Epithelial cell of esophagus (primary cell): ENCODE data around the gene NUDT22.

Experiments used
- DNase-seq: peaks from one replicate; pipeline ENCODE4 v3.0.0; 2010; ENCODE audit warnings: low read depth
- H3K4me3 ChIP-seq: 2 replicates; pipeline ENCODE4 v1.5.1; 2011; ENCODE audit warnings: mild to moderate bottlenecking, low read length, control low read depth
- TF ChIP-seq, protein P1 (sequence below): IDR thresholded peaks from 2 replicates; pipeline ENCODE4 v1.5.1; 2011; ENCODE audit warnings: low read depth, mild to moderate bottlenecking, low read length, control low read depth, inconsistent platforms; ENCODE audit not compliant: insufficient read depth; ENCODE audit errors: missing control alignments

Gene NUDT22

GRCh38 chr11:64206457-64207255 lies 19.4 kb upstream of the NUDT22 start, which contains the start of gene FERMT3:
FERMT3 (plus strand) TSS chr11:64206721; CDS start chr11:64207365, 644 bp downstream.
- DNase-seq: no peak
- no peak within 1 kb of the TSS for H3K4me3 ChIP-seq
- TF ChIP-seq, protein P1, sequence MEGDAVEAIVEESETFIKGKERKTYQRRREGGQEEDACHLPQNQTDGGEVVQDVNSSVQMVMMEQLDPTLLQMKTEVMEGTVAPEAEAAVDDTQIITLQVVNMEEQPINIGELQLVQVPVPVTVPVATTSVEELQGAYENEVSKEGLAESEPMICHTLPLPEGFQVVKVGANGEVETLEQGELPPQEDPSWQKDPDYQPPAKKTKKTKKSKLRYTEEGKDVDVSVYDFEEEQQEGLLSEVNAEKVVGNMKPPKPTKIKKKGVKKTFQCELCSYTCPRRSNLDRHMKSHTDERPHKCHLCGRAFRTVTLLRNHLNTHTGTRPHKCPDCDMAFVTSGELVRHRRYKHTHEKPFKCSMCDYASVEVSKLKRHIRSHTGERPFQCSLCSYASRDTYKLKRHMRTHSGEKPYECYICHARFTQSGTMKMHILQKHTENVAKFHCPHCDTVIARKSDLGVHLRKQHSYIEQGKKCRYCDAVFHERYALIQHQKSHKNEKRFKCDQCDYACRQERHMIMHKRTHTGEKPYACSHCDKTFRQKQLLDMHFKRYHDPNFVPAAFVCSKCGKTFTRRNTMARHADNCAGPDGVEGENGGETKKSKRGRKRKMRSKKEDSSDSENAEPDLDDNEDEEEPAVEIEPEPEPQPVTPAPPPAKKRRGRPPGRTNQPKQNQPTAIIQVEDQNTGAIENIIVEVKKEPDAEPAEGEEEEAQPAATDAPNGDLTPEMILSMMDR: no peak

DNA sequence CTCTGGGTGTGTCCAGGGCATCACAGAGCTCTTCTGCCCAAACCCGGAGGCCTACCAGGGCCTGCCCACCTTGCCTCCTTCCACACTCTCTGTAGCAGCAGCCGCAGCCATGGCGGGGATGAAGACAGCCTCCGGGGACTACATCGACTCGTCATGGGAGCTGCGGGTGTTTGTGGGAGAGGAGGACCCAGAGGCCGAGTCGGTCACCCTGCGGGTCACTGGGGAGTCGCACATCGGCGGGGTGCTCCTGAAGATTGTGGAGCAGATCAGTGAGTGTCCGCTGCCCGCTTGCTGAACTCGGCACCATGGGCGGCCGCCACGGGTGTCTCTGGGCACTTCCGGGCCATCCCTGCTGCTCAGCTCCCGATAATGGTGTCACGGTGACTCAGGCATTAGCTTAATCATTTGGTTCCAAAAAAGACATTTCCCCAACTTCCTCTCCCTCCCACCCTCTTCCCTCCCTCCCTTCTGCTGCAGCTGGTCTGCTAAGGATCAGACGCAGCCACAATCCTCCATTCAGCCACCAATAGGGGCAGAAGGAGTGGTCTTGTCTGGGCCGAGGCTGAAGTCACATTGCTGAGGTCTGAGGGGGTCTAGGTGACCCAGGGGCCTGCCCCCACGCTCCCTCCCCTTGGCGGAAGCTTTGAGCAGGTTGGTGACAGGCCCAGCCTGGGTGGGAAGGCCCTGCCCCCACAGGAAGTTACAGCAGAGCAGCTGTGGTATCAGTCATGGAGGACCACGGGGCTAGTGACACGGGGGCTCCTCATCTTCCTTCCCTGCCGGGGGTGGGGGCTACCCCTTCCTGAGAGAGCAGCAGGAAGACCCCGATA lies 18.6 kb upstream of the NUDT22 start:
- TF ChIP-seq, protein P1: no peak
- DNase-seq: no peak
- H3K4me3 ChIP-seq: no peak overlapping the region

DNA sequence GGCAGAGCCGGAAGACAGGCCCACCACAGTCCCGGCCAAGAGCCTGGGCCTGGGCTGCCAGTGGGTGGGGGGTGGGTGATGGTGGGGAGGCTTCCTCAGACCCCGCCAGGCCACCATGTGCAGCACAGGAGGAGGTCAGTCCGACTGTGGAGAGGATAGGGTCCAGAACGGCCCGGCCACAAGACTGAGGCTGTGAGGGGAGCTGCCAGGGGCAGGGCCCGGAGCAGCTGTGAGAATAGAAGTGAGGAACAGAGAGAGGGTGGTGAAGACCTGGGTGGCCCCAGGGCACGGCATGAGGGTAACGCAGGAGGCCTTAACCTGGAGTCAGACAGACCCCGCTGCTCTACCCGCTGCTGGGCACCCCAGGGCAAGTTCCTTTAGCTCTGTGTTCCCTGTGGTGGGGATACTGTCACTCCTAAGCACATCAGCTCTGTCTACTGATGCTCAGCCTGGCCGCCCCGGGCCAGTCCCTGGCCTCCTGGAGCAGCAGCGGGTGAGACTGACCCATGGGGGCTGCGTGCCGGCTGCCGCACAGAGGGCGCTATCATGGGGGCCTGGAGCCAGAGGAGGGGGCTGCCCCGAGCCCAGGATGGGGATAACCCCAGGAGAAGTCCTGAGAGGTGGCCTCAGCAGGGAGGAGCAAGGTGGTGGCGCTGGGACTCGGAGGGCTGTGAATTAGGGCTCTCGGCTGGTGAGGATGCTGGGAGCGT lies 17.8 kb upstream of the NUDT22 start:
- H3K4me3 ChIP-seq: no peak overlapping the region
- no peak for DNase-seq
- TF ChIP-seq, protein P1: no peak

- no peak overlapping the region for H3K4me3 ChIP-seq
- DNase-seq: no peak
- TF ChIP-seq, protein P1: no peak
Measured at GRCh38 chr11:64208796-64209562, 17.1 kb upstream of the NUDT22 start.

DNA sequence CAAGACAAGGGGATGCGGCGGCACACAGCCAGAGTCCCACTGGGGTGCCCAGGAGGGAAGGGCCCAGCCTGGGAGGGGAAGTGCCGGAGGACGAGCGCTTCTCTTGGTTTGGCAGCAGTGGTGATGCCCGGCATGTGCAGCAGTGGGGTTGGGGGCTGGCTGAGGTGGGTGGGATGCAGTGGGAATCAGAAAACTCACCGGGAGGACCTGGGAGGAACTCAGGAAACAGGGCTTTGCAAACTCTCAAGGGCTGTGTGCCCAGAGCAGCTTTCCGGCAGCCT lies 16.6 kb upstream of the NUDT22 start:
- DNase-seq: no peak
- TF ChIP-seq, protein P1: no peak
- H3K4me3 ChIP-seq: no peak overlapping the region

DNA sequence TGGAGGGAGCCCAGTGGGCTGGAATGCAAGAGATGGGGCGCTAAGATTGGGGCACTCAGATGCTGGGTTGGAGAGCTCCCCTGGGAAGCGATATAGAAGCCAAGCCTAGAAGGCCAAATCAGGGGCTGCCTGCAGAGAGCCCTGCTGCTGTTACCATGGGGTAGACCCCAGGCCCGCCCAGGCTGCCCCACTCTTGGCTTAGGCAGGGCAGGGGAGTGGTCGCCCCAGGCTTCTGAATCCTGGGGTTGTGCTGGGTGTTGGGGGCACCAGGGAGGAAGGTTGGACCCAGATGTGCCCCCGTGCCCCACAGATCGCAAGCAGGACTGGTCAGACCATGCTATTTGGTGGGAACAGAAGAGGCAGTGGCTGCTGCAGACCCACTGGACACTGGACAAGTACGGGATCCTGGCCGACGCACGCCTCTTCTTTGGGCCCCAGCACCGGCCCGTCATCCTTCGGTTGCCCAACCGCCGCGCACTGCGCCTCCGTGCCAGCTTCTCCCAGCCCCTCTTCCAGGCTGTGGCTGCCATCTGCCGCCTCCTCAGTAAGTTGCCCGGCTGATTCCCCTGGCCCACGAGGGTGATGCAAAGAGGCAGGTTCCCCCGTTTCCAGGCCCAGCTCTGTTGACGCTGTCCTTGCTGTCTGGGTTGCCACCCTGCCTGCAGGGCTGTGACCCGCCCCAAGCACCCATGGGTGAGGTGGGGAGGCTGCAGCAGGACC lies 15.6 kb upstream of the NUDT22 start:
- H3K4me3 ChIP-seq: no peak overlapping the region
- TF ChIP-seq, protein P1: no peak
- no peak for DNase-seq
